Colonic mucosa (tissue), 4 donors: ENCODE measurements around the gene GHSR. TPM values are rescaled to one million over a fixed set of nuclear protein-coding genes. Genes with fewer than 3 reads are reported as not detected.
"Not testable (repeated sequence)": the region's sequence is repeated elsewhere in the genome, so short reads cannot be mapped to it uniquely, and the experiment has no call there.

Source experiments
- DNase-seq: peaks from one replicate; pipeline ENCODE4 v3.0.0-alpha.2; 2020
- H3K27ac ChIP-seq: fragments of 200-600 bp; one replicate; pipeline ENCODE4 v1.8.0; 2021
- H3K27me3 ChIP-seq: fragments of 200-600 bp; one replicate; pipeline ENCODE4 v1.8.0; 2021
- H3K36me3 ChIP-seq: fragments of 200-600 bp; one replicate; pipeline ENCODE4 v1.8.0; 2021
- H3K4me1 ChIP-seq: fragments of 200-600 bp; one replicate; pipeline ENCODE4 v1.8.0; 2021; ENCODE audit warnings: mild to moderate bottlenecking
- H3K4me3 ChIP-seq: fragments of 200-600 bp; one replicate; pipeline ENCODE4 v1.8.0; 2021
- H3K9ac ChIP-seq, 2 donors: one replicate each; pipeline ENCODE4 v1.7.0; 2013; ENCODE audit warnings: control low read depth in 2 of 2, low read depth in 2 of 2, low read length in 2 of 2
- H3K9me3 ChIP-seq: fragments of 200-600 bp; one replicate; pipeline ENCODE4 v1.8.0; 2021
- intact Hi-C: fragments of 100-400 bp; cut with DNase I; formaldehyde crosslinking; loops from one replicate; pipeline ENCODE4 v1.14.1; 2022
- total RNA-seq, 2 donors: library from RNA; stranded (reverse); fragmentation: NEBNext Ultra II Directional in 1 of 2; extraction: Animal tissue kit (Norgen Biotek cat#: 25700) in 1 of 2; gene quantifications; one replicate each; pipeline ENCODE4 v1.2.1, GENCODE V29; 2021
- TF ChIP-seq, protein P1 (sequence below): fragments of 200-600 bp; IDR thresholded peaks from one replicate; pipeline ENCODE4 v1.8.0; 2022; ENCODE audit warnings: antibody characterized with exemption, mild to moderate bottlenecking
- donor health status: healthy.
- donor health status: DM: no; HTN: no; CAD: no.
- donor health status: DM: no; HTN: no; CAD: no.

The GHSR gene
- total RNA-seq = not detected

DNA sequence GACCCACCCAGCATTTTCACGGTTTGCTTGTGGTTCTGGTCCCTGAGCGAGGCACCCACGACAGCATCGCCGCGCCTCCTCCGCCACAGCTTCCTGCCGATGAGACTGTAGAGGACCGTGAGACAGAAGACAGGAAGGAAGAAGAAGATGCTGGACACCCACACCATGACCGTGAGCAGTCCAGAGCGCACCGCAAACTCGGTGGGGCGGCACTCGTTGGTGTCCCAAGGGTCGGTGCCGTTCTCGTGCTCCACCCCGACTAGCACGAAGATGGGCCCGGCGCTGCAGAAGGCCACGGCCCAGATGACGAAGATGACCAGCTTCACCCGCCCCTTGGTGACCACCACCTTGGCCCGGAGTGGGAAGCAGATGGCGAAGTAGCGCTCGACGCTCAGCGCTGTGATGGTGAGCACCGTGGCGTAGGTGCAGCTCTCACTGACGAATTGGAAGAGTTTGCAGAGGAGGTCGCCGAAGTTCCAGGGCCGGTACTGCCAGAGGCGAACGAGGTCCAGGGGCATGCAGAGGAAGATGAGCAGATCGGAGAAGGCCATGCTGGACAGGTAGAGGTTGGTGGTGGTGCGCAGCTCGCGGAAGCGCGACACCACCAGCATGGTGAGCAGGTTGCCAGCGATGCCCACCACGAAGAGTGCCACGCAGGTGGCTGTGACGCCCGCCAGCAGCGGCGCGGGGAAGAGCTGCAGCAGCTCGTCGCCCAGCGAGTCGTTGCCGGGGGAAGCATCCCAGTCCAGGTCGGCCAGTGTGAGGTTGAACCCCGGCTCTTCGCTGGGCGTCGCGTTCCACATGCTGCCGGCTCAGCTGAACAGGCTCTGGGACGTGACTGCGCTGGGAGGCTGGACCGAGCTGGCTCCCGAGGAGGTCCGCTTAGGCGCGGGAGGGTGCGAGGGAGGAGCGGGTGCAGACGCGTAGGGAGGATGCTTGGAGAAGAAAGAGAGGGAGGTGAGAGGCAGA is at the start of gene GHSR:
TSS of gene GHSR (minus strand) at position 846 of the 969 bp plus-strand sequence. CDS start at position 803, 43 bp downstream.
- Histone ChIP-seq H3K36me3 (no peaks in the 10 kb centered on the region), H3K9me3 (no peaks in the 10 kb centered on the region), H3K4me1 (no peaks in the 10 kb centered on the region), H3K27ac (no peak within 1 kb of the TSS), H3K27me3 (peaks cover 42% of the 10 kb centered on the region), H3K4me3 (no peak within 1 kb of the TSS), H3K9ac (no peak within 1 kb of the TSS)
- TF ChIP-seq, protein P1, sequence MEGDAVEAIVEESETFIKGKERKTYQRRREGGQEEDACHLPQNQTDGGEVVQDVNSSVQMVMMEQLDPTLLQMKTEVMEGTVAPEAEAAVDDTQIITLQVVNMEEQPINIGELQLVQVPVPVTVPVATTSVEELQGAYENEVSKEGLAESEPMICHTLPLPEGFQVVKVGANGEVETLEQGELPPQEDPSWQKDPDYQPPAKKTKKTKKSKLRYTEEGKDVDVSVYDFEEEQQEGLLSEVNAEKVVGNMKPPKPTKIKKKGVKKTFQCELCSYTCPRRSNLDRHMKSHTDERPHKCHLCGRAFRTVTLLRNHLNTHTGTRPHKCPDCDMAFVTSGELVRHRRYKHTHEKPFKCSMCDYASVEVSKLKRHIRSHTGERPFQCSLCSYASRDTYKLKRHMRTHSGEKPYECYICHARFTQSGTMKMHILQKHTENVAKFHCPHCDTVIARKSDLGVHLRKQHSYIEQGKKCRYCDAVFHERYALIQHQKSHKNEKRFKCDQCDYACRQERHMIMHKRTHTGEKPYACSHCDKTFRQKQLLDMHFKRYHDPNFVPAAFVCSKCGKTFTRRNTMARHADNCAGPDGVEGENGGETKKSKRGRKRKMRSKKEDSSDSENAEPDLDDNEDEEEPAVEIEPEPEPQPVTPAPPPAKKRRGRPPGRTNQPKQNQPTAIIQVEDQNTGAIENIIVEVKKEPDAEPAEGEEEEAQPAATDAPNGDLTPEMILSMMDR = no peak
- no peak for DNase-seq
- intact Hi-C loops = no loop called here

DNA sequence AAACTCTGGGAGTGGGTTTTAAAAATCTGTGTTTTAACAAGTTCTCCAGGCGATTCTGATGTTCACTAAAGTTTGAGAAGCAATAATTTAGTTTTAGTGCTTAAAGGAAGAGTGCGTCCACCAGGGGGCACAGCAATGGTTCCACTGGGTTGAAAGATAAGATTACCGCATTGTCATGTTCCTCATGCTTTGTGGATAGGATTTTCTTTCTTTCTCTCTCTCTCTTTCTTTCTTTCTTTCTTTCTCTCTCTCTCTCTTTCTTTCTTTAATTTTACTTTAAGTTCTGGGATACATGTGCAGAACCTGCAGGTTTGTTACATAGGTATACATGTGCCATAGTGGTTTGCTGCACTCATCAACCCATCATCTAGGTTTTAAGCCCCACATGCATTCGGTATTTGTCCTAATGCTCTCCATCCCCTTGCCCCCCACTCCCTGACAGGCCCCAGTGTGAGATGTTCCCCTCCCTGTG is 42.0 kb upstream of the GHSR start:
- H3K9ac ChIP-seq, H3K9me3 ChIP-seq, H3K27ac ChIP-seq, H3K4me3 ChIP-seq, H3K36me3 ChIP-seq, intact Hi-C loops, H3K4me1 ChIP-seq, H3K27me3 ChIP-seq: not testable (repeated sequence)
- TF ChIP-seq, protein P1 = peak; percentile 55
- DNase-seq = peak; percentile 90

DNA sequence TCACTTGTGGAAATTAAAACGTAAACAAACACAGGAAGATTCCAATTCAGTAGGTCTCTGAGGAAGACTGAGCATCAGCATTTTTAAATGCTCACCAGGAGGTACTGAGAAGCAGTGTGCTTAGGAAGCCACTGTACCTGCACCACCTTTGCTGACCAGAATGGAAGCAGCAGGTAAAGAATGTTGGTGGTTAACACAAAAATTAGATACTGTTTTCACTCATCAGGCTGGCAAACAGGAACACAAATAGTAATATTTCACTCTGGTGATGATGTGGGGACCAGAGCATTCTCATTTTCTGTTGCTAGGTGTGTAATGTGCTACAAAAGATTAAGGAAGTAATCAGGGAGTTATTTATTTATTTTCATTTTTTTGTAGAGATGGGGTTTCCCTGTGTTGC is 29.9 kb upstream of the GHSR start:
- no peaks in the 10 kb centered on the region for H3K4me1 ChIP-seq
- H3K27ac ChIP-seq = no peak overlapping the region
- TF ChIP-seq, protein P1 = no peak
- no peak for DNase-seq
- H3K9ac ChIP-seq = no peak overlapping the region
- intact Hi-C loops = loop anchor here (10.0 kb wide), 2 partner anchors 123 to 833 kb away; no protein-coding TSS in a partner anchor
- no peaks in the 10 kb centered on the region for H3K9me3 ChIP-seq
- H3K36me3 ChIP-seq = no peaks in the 10 kb centered on the region
- H3K27me3 ChIP-seq = no peaks in the 10 kb centered on the region
- H3K4me3 ChIP-seq = no peak overlapping the region

- Histone ChIP-seq H3K27ac (no peak overlapping the region), H3K36me3 (no peaks in the 10 kb centered on the region), H3K9me3 (no peaks in the 10 kb centered on the region), H3K4me3 (no peak overlapping the region), H3K27me3 (no peaks in the 10 kb centered on the region), H3K9ac (no peak overlapping the region), H3K4me1 (no peaks in the 10 kb centered on the region)
- TF ChIP-seq, protein P1 = no peak
- intact Hi-C loops = loop anchor here (10.0 kb wide), 2 partner anchors 122 to 832 kb away; no protein-coding TSS in a partner anchor
- DNase-seq = no peak
Measured at GRCh38 chr3:172476347-172476746, 28.1 kb upstream of the GHSR start.

GRCh38 chr3:172475703-172476102 is 27.4 kb upstream of the GHSR start:
- intact Hi-C loops = loop anchor here (10.0 kb wide), 2 partner anchors 121 to 831 kb away; no protein-coding TSS in a partner anchor
- no peaks in the 10 kb centered on the region for H3K36me3 ChIP-seq
- no peak overlapping the region for H3K4me3 ChIP-seq
- TF ChIP-seq, protein P1 = no peak
- no peak overlapping the region for H3K27ac ChIP-seq
- H3K9me3 ChIP-seq = no peaks in the 10 kb centered on the region
- DNase-seq = no peak
- H3K27me3 ChIP-seq = no peaks in the 10 kb centered on the region
- H3K4me1 ChIP-seq = no peaks in the 10 kb centered on the region
- no peak overlapping the region for H3K9ac ChIP-seq
